K562 (cell line): Measurements from ENCODE around the gene VPS41. TPM values are rescaled to one million over a fixed set of nuclear protein-coding genes. Genes with fewer than 3 reads are reported as not detected.
A peak's percentile ranks its signal among the peaks of the same experiment; 100 is the strongest.

ENCODE experiments used
- CBX3 ChIP-seq, 2 experiments: IDR thresholded peaks; 1 replicate in 1 of 2; 2 replicates in 1 of 2; pipeline ENCODE4 v1.6.1; 2012; ENCODE audit warnings: inconsistent platforms in 2 of 2, low read length in 2 of 2, borderline replicate concordance in 1 of 2, control low read depth in 1 of 2
- CREM ChIP-seq: IDR thresholded peaks from 2 replicates; pipeline ENCODE4 v1.6.1; 2014; ENCODE audit warnings: antibody characterized with exemption, low read depth
- HOXB6 ChIP-seq: fragments of 250-450 bp; sonication (Bioruptor Pico); IDR thresholded peaks from 2 replicates; pipeline ENCODE4 v1.5.1; 2022; ENCODE audit warnings: mild to moderate bottlenecking, borderline replicate concordance
- JUND ChIP-seq, 2 experiments: IDR thresholded peaks; 2 replicates in 1 of 2; 3 replicates in 1 of 2; pipeline ENCODE4 v1.6.1; 2011; ENCODE audit warnings: borderline replicate concordance in 2 of 2, low read depth in 2 of 2, low read length in 2 of 2, improper control_type of control experiment in 1 of 2, missing biosample characterization in 1 of 2, missing genetic modification characterization in 1 of 2, missing genetic modification reagents in 1 of 2
- YY1 ChIP-seq, 3 experiments: IDR thresholded peaks; 2 replicates each; pipeline ENCODE4 v1.6.1; 2011; ENCODE audit warnings: low read length in 2 of 3, mild to moderate bottlenecking in 2 of 3, moderate library complexity in 2 of 3, borderline replicate concordance in 1 of 3, control low read depth in 1 of 3, low read depth in 1 of 3; ENCODE audit not compliant: insufficient read depth in 3 of 3, insufficient replicate concordance in 2 of 3, control insufficient read depth in 1 of 3, insufficient read length in 1 of 3; ENCODE audit errors: extremely low read depth in 1 of 3
- ZNF175 ChIP-seq: fragments of 200-800 bp; sonication (Bioruptor generic); IDR thresholded peaks from 2 replicates; pipeline ENCODE4 v1.6.1; 2016; ENCODE audit warnings: low read depth, mild to moderate bottlenecking, missing genetic modification characterization, missing compliant biosample characterization
- polyA plus RNA-seq, 8 experiments: library from polyadenylated mRNA; depleted of rRNA in 4 of 8; stranded (reverse) in 5 of 8; unstranded in 3 of 8; fragments of >200 nt; fragmentation: Nextera tagmentation in 2 of 8; fragmentation: Illumina TruSeq in 1 of 8; extraction: Ambion mirVana in 2 of 8; extraction: Trizol in 1 of 8; gene quantifications; 2 replicates each; pipeline versions ENCODE4 v1.2.1 to v1.2.3, GENCODE V29; 2011 to 2014; ENCODE audit warnings: inconsistent platforms in 1 of 8, missing spikeins in 1 of 8
- total RNA-seq, 7 experiments: library from RNA; depleted of rRNA in 6 of 7; stranded (reverse); fragments of >200 nt in 6 of 7; fragmentation: Illumina TruSeq in 2 of 7; extraction: Trizol in 2 of 7; gene quantifications; 2 replicates each; pipeline versions ENCODE4 v1.2.1 to v1.2.3, GENCODE V29; 2011 to 2021; ENCODE audit warnings: low replicate concordance in 1 of 7
- TF ChIP-seq, protein P1 (sequence below): fragments of 150-350 bp; IDR thresholded peaks from 2 replicates; pipeline ENCODE4 v1.6.1; 2014; ENCODE audit warnings: low read depth, mild to moderate bottlenecking, low read length, borderline replicate concordance
- TF ChIP-seq, protein P2 (sequence below): fragments of 450-650 bp; IDR thresholded peaks from 2 replicates; pipeline ENCODE4 v1.6.1; 2016; ENCODE audit warnings: mild to moderate bottlenecking, moderate library complexity

The VPS41 gene
- total and polyA plus RNA-seq, 9 of the 15 experiments (the other 6 are each of a cell fraction or from before 2014, with no cell fraction given) = 17.7 to 46.8 (median 32.1) TPM

DNA sequence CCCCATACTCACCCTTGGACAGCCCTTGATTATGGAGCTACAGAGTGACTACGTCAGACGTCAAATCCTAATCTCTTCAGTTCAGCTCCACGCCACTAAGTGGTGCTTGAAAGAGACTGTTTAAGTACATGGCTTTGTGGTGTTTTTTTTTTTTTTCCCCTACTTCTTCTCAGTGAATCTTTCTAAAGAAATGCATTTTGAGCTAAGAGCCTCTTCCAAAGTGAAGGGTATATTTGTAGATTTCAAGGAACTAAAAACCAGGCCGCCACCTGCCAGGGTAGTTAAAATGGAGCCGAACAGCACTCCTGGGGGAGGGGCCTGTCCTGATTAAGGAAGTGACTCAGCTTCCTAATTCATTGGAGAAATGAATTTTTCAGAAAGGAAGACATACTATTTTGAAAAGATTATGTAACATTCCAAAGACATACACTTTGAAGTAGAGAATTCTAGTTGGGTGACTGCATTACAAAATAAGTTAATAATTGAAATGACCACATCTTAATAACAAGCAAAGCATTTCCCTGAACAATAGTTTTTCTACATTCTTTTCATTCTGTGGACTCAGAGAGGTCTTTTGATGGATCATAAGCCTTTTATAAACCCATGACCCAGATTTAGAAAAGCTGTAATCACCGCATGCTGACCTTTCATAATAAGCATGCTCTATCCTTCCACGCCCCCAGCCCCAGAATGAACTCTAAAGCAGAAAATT, 20.6 kb upstream of the VPS41 start (continued):
- TF ChIP-seq, protein P1, sequence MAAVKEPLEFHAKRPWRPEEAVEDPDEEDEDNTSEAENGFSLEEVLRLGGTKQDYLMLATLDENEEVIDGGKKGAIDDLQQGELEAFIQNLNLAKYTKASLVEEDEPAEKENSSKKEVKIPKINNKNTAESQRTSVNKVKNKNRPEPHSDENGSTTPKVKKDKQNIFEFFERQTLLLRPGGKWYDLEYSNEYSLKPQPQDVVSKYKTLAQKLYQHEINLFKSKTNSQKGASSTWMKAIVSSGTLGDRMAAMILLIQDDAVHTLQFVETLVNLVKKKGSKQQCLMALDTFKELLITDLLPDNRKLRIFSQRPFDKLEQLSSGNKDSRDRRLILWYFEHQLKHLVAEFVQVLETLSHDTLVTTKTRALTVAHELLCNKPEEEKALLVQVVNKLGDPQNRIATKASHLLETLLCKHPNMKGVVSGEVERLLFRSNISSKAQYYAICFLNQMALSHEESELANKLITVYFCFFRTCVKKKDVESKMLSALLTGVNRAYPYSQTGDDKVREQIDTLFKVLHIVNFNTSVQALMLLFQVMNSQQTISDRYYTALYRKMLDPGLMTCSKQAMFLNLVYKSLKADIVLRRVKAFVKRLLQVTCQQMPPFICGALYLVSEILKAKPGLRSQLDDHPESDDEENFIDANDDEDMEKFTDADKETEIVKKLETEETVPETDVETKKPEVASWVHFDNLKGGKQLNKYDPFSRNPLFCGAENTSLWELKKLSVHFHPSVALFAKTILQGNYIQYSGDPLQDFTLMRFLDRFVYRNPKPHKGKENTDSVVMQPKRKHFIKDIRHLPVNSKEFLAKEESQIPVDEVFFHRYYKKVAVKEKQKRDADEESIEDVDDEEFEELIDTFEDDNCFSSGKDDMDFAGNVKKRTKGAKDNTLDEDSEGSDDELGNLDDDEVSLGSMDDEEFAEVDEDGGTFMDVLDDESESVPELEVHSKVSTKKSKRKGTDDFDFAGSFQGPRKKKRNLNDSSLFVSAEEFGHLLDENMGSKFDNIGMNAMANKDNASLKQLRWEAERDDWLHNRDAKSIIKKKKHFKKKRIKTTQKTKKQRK = no peak
- TF ChIP-seq CREM (0 out of 2 replicates have a peak, but pooled peaks have one; percentile 15), YY1 (IDR thresholded peaks at IDR 0.05; ENCODE audit: borderline replicate concordance in 1 of 3, control insufficient read depth in 1 of 3, extremely low read depth in 1 of 3, insufficient read depth in 3 of 3, insufficient read length in 1 of 3, insufficient replicate concordance in 2 of 3, low read depth in 1 of 3, low read length in 2 of 3) (peak in 2 of 3 experiments; percentile 19 to 72), CBX3 (IDR thresholded peaks at IDR 0.05; ENCODE audit: borderline replicate concordance in 1 of 2, low read length in 2 of 2) (0 out of 3 replicates have a peak, but pooled peaks of 1 of the 2 experiments have one; percentile 14), ZNF175 (peak; percentile 39; the same call in 1 of the 2 replicates), HOXB6 (CRISPR knock-in tag) (no peak), JUND (IDR thresholded peaks at IDR 0.05; ENCODE audit: borderline replicate concordance, low read depth, low read length) (no peak; the same call in 1 of the 2 replicates), JUND (tag; IDR thresholded peaks at IDR 0.05; ENCODE audit: borderline replicate concordance, low read depth, low read length) (0 out of 3 replicates have a peak, but pooled peaks have one; percentile 18)
- TF ChIP-seq, protein P2, sequence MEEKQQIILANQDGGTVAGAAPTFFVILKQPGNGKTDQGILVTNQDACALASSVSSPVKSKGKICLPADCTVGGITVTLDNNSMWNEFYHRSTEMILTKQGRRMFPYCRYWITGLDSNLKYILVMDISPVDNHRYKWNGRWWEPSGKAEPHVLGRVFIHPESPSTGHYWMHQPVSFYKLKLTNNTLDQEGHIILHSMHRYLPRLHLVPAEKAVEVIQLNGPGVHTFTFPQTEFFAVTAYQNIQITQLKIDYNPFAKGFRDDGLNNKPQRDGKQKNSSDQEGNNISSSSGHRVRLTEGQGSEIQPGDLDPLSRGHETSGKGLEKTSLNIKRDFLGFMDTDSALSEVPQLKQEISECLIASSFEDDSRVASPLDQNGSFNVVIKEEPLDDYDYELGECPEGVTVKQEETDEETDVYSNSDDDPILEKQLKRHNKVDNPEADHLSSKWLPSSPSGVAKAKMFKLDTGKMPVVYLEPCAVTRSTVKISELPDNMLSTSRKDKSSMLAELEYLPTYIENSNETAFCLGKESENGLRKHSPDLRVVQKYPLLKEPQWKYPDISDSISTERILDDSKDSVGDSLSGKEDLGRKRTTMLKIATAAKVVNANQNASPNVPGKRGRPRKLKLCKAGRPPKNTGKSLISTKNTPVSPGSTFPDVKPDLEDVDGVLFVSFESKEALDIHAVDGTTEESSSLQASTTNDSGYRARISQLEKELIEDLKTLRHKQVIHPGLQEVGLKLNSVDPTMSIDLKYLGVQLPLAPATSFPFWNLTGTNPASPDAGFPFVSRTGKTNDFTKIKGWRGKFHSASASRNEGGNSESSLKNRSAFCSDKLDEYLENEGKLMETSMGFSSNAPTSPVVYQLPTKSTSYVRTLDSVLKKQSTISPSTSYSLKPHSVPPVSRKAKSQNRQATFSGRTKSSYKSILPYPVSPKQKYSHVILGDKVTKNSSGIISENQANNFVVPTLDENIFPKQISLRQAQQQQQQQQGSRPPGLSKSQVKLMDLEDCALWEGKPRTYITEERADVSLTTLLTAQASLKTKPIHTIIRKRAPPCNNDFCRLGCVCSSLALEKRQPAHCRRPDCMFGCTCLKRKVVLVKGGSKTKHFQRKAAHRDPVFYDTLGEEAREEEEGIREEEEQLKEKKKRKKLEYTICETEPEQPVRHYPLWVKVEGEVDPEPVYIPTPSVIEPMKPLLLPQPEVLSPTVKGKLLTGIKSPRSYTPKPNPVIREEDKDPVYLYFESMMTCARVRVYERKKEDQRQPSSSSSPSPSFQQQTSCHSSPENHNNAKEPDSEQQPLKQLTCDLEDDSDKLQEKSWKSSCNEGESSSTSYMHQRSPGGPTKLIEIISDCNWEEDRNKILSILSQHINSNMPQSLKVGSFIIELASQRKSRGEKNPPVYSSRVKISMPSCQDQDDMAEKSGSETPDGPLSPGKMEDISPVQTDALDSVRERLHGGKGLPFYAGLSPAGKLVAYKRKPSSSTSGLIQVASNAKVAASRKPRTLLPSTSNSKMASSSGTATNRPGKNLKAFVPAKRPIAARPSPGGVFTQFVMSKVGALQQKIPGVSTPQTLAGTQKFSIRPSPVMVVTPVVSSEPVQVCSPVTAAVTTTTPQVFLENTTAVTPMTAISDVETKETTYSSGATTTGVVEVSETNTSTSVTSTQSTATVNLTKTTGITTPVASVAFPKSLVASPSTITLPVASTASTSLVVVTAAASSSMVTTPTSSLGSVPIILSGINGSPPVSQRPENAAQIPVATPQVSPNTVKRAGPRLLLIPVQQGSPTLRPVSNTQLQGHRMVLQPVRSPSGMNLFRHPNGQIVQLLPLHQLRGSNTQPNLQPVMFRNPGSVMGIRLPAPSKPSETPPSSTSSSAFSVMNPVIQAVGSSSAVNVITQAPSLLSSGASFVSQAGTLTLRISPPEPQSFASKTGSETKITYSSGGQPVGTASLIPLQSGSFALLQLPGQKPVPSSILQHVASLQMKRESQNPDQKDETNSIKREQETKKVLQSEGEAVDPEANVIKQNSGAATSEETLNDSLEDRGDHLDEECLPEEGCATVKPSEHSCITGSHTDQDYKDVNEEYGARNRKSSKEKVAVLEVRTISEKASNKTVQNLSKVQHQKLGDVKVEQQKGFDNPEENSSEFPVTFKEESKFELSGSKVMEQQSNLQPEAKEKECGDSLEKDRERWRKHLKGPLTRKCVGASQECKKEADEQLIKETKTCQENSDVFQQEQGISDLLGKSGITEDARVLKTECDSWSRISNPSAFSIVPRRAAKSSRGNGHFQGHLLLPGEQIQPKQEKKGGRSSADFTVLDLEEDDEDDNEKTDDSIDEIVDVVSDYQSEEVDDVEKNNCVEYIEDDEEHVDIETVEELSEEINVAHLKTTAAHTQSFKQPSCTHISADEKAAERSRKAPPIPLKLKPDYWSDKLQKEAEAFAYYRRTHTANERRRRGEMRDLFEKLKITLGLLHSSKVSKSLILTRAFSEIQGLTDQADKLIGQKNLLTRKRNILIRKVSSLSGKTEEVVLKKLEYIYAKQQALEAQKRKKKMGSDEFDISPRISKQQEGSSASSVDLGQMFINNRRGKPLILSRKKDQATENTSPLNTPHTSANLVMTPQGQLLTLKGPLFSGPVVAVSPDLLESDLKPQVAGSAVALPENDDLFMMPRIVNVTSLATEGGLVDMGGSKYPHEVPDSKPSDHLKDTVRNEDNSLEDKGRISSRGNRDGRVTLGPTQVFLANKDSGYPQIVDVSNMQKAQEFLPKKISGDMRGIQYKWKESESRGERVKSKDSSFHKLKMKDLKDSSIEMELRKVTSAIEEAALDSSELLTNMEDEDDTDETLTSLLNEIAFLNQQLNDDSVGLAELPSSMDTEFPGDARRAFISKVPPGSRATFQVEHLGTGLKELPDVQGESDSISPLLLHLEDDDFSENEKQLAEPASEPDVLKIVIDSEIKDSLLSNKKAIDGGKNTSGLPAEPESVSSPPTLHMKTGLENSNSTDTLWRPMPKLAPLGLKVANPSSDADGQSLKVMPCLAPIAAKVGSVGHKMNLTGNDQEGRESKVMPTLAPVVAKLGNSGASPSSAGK = peak; percentile 52; the same call in 1 of the 2 replicates
